Measurements from ENCODE around the gene ASTN2. TPM values are rescaled to one million over a fixed set of nuclear protein-coding genes. Genes with fewer than 3 reads are reported as not detected.

Gene ASTN2
- total RNA-seq, 2 experiments from 2014 or later = 1.7 to 4.2 TPM

GRCh38 chr9:117425566-117425965 is 10.7 kb upstream of the ASTN2 start:
- Histone ChIP-seq H2AFZ (ENCODE audit: low read length) (no peak overlapping the region), H3K36me3 (ENCODE audit: insufficient read depth, low read length) (no peaks in the 10 kb centered on the region), H3K27ac (ENCODE audit: low read depth, low read length, poor library complexity, severe bottlenecking) (no peak overlapping the region), H3K79me2 (ENCODE audit: insufficient read depth, low read depth, low read length) (no peaks in the 10 kb centered on the region), H3K9me3 (ENCODE audit: low read length) (no peaks in the 10 kb centered on the region), H4K20me1 (ENCODE audit: insufficient read depth, low read length) (no peaks in the 10 kb centered on the region), H3K4me3 (ENCODE audit: low read depth, low read length, poor library complexity, severe bottlenecking) (no peak overlapping the region), H3K4me2 (ENCODE audit: low read length) (no peak overlapping the region), H3K4me1 (ENCODE audit: insufficient read depth, low read length, poor library complexity, severe bottlenecking) (no peaks in the 10 kb centered on the region), H3K9me2 (ENCODE audit: insufficient read depth, low read length) (no peaks in the 10 kb centered on the region)
- ChIA-PET CTCF (ENCODE audit: unreplicated experiment) (no interaction called here), POLR2A (no interaction called here)
- TF ChIP-seq CTCF (conservative IDR thresholded peaks at IDR 0.05; ENCODE audit: low read length) (no peak), EZH2phosphoT487 (IDR thresholded peaks at IDR 0.05; ENCODE audit: borderline replicate concordance, low read depth, low read length) (no peak)
- BruUV-seq (replicated peaks) = no TSS peak
- intact Hi-C loops (cut with micrococcal nuclease; ENCODE audit: unreplicated experiment) = no loop called here
- DNase-seq (ENCODE audit: low spot score) = no peak

- intact Hi-C loops (cut with micrococcal nuclease; ENCODE audit: unreplicated experiment) = no loop called here
- Histone ChIP-seq H3K9me3 (ENCODE audit: low read length) (no peaks in the 10 kb centered on the region), H2AFZ (ENCODE audit: low read length) (no peak overlapping the region), H3K4me2 (ENCODE audit: low read length) (no peak overlapping the region), H4K20me1 (ENCODE audit: insufficient read depth, low read length) (no peaks in the 10 kb centered on the region), H3K9me2 (ENCODE audit: insufficient read depth, low read length) (no peaks in the 10 kb centered on the region), H3K27ac (ENCODE audit: low read depth, low read length, poor library complexity, severe bottlenecking) (no peak overlapping the region), H3K4me3 (ENCODE audit: low read depth, low read length, poor library complexity, severe bottlenecking) (no peak overlapping the region), H3K36me3 (ENCODE audit: insufficient read depth, low read length) (no peaks in the 10 kb centered on the region), H3K4me1 (ENCODE audit: insufficient read depth, low read length, poor library complexity, severe bottlenecking) (no peaks in the 10 kb centered on the region), H3K79me2 (ENCODE audit: insufficient read depth, low read depth, low read length) (no peaks in the 10 kb centered on the region)
- no TSS peak for BruUV-seq (replicated peaks)
- no peak for DNase-seq (ENCODE audit: low spot score)
- ChIA-PET POLR2A (interaction anchor here (0.8 kb wide), 1 partner anchor 11 kb away, joined by 3 read pairs; no protein-coding TSS in a partner anchor), CTCF (ENCODE audit: unreplicated experiment) (no interaction called here)
- TF ChIP-seq CTCF (conservative IDR thresholded peaks at IDR 0.05; ENCODE audit: low read length) = no peak
- TF ChIP-seq EZH2phosphoT487 (IDR thresholded peaks at IDR 0.05; ENCODE audit: borderline replicate concordance, low read depth, low read length) = no peak
Observed at GRCh38 chr9:117424291-117424690, 9.4 kb upstream of the ASTN2 start.

GRCh38 chr9:117418111-117418510 is 3.3 kb upstream of the ASTN2 start:
- Histone ChIP-seq H2AFZ (ENCODE audit: low read length) (no peak overlapping the region), H3K27ac (ENCODE audit: low read depth, low read length, poor library complexity, severe bottlenecking) (no peak overlapping the region), H3K4me1 (ENCODE audit: insufficient read depth, low read length, poor library complexity, severe bottlenecking) (no peaks in the 10 kb centered on the region), H3K9me3 (ENCODE audit: low read length) (no peaks in the 10 kb centered on the region), H4K20me1 (ENCODE audit: insufficient read depth, low read length) (no peaks in the 10 kb centered on the region), H3K4me2 (ENCODE audit: low read length) (no peak overlapping the region), H3K4me3 (ENCODE audit: low read depth, low read length, poor library complexity, severe bottlenecking) (no peak overlapping the region), H3K36me3 (ENCODE audit: insufficient read depth, low read length) (no peaks in the 10 kb centered on the region), H3K79me2 (ENCODE audit: insufficient read depth, low read depth, low read length) (no peaks in the 10 kb centered on the region), H3K9me2 (ENCODE audit: insufficient read depth, low read length) (no peaks in the 10 kb centered on the region)
- DNase-seq (ENCODE audit: low spot score) = no peak
- no TSS peak for BruUV-seq (replicated peaks)
- no peak for TF ChIP-seq EZH2phosphoT487 (IDR thresholded peaks at IDR 0.05; ENCODE audit: borderline replicate concordance, low read depth, low read length)
- POLR2A ChIA-PET = no interaction called here
- CTCF ChIA-PET (ENCODE audit: unreplicated experiment) = no interaction called here
- intact Hi-C loops (cut with micrococcal nuclease; ENCODE audit: unreplicated experiment) = no loop called here
